Effector memory CD8-positive, alpha-beta T cell (primary cell): ENCODE data around the gene C20orf202.

Experiments used
- ATAC-seq: fragments of 150-1000 bp; cut with Tn5 transposase; replicated peaks from 2 replicates; pipeline ENCODE4 v1.10.0; 2021; ENCODE audit warnings: mild to moderate bottlenecking, moderate library complexity
- DNase-seq, 3 experiments: peaks; one replicate each; pipeline ENCODE4 v3.0.0; 2021
- H3K27ac Mint-ChIP-seq, 2 donors: one replicate each; pipeline ENCODE4 v1.8.0; 2022; ENCODE audit warnings: mild to moderate bottlenecking in 2 of 2, mixed read lengths in 2 of 2, moderate library complexity in 2 of 2
- H3K27me3 Mint-ChIP-seq, 2 donors: one replicate each; pipeline ENCODE4 v1.8.0; 2022; ENCODE audit warnings: mixed read lengths in 2 of 2
- H3K36me3 Mint-ChIP-seq: one replicate; pipeline ENCODE4 v1.8.0; 2022; ENCODE audit warnings: mild to moderate bottlenecking, moderate library complexity, mixed read lengths; ENCODE audit not compliant: insufficient read depth
- H3K4me1 Mint-ChIP-seq, 2 donors: one replicate each; pipeline ENCODE4 v1.8.0; 2022; ENCODE audit warnings: low read depth in 2 of 2, mixed read lengths in 2 of 2
- H3K4me3 Mint-ChIP-seq, 2 donors: one replicate each; pipeline ENCODE4 v1.8.0; 2022; ENCODE audit warnings: mild to moderate bottlenecking in 2 of 2, mixed read lengths in 2 of 2, moderate library complexity in 2 of 2
- H3K9me3 Mint-ChIP-seq, 2 donors: one replicate each; pipeline ENCODE4 v1.8.0; 2022; ENCODE audit warnings: mixed read lengths in 2 of 2

The C20orf202 gene

DNA sequence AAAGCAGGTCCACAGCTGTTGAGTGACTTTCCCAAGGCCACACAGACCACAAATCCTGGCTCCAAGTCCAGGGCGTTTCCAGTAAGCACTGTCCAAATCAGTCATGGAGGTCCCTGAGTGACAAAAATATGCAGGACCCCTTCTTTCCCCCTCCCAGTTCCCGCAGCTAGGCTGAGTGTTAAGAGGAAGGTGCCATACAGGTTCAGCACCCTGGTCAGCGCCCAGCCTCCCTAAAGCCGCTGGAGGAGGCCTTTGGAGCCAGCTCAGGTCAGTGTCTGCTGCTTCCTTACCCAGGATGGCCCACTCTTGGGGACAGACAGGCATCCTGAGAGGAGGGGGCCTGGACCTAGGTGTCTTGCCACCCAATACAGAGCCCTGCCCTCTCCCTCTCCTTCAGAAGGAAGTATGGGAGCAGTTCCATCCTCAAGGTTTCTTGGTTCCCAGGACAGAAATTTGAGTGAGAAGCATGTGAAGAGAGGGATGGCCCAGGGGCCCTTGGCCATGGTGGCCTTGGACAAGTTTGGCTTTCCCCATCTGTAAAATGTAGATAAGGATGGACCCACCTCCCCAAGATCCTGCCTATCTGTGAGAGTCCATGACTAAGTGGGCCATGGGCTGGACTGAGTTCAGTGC, 31.7 kb upstream of the C20orf202 start:
- Mint-ChIP-seq H3K36me3 (peaks cover 35% of the 10 kb centered on the region), H3K27me3 (no peaks in the 10 kb centered on the region), H3K4me3 (no peak overlapping the region), H3K4me1 (peaks cover 0 to 4% of the 10 kb centered on the region in 2 donors), H3K9me3 (no peaks in the 10 kb centered on the region), H3K27ac (no peak overlapping the region)
- no peak for ATAC-seq
- no peak for DNase-seq

DNA sequence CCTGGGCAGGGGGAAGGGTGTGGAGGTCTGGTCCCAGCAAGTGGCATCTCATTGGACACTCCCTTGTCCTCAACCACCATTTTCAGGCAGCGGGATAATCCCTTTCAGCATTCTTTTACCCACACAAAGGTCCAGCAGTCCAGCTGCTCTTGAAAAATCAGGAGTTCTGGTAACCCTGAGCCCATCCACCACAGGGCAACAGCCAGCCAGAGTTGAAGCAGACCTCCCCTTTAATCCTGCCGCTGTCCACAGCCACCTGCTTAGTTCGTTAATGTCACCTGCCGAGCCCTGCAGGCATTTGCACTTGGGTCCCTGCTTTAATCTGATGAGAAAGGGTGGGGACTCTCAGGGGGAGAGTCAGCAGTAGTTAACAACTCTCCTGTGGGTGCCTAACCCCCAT, 29.6 kb upstream of the C20orf202 start:
- H3K27me3 Mint-ChIP-seq: no peaks in the 10 kb centered on the region
- H3K9me3 Mint-ChIP-seq: no peaks in the 10 kb centered on the region
- DNase-seq (no peak), ATAC-seq (no peak)
- H3K36me3 Mint-ChIP-seq: peaks cover 22% of the 10 kb centered on the region
- peaks cover 0 to 4% of the 10 kb centered on the region in 2 donors for H3K4me1 Mint-ChIP-seq
- no peak overlapping the region for H3K27ac Mint-ChIP-seq
- H3K4me3 Mint-ChIP-seq: no peak overlapping the region

DNA sequence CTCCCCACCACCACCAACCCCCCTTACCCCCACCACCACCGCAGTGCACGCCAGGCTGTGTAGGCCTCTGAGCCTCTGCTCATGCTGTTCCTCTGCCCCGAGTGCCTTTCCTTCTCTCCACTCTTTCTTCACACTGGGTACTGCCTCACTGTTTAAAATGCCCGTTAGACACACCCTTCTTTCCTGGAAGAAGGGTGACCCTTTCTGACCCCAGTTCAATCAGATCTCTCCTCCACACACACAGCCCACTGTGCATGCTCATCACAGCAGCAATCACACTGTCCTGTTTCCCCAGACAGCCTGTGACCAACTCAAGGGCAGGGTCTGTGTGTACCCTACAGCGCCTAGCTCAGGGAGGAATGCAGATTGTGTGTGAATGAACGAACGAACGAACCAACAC, 28.5 kb upstream of the C20orf202 start:
- Mint-ChIP-seq H3K9me3 (no peaks in the 10 kb centered on the region), H3K4me3 (no peak overlapping the region), H3K4me1 (peaks cover 0 to 4% of the 10 kb centered on the region in 2 donors), H3K36me3 (peaks cover 18% of the 10 kb centered on the region), H3K27ac (no peak overlapping the region), H3K27me3 (no peaks in the 10 kb centered on the region)
- ATAC-seq: no peak
- no peak for DNase-seq

DNA sequence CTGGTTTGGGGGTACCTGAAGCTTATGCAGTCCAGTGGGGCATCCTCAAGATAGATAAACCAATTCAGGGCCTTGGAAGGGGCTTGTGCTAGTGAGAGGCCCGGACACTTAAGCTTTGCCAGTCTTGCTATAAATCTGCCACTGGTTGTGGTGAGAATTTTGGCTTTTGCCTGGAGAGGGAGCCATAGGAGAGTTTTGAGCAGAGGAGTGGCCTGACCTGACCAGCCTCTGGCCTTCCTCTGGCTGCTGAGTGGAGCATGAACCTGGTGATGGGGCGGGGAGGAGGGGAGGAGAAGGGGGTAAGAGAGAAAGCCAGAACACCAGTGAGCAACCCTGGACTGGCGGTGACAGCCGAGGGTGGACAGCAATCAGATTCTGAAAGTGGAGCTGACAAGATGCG, 25.6 kb upstream of the C20orf202 start:
- Mint-ChIP-seq H3K36me3 (peaks cover 5% of the 10 kb centered on the region), H3K9me3 (no peaks in the 10 kb centered on the region), H3K27me3 (peaks cover 0 to 9% of the 10 kb centered on the region in 2 donors), H3K27ac (no peak overlapping the region), H3K4me3 (no peak overlapping the region), H3K4me1 (no peaks in the 10 kb centered on the region)
- ATAC-seq: no peak
- DNase-seq: no peak

DNA sequence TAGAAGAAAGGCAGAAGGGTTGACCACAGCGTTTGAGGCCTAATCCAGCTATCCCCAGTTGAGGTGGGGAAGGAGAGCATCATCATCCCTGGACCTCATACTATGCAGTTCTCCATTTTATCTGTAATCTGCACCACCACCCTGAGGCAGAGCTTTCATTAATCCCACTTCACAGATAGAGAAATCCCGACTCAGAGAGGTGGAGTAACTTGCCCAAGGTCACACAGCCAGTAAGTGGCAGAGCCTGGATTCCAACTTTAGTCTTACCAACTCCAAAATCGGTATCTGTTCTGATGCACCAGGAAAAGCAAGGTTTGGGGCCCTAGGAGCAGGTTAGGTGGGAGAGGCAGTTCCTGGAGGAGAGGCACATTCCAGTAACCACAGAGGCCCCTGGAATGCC, 25.2 kb upstream of the C20orf202 start:
- Mint-ChIP-seq H3K27me3 (peaks cover 0 to 13% of the 10 kb centered on the region in 2 donors), H3K4me1 (no peaks in the 10 kb centered on the region), H3K9me3 (no peaks in the 10 kb centered on the region), H3K27ac (no peak overlapping the region), H3K4me3 (no peak overlapping the region), H3K36me3 (peaks cover 5% of the 10 kb centered on the region)
- no peak for DNase-seq
- ATAC-seq: no peak

DNA sequence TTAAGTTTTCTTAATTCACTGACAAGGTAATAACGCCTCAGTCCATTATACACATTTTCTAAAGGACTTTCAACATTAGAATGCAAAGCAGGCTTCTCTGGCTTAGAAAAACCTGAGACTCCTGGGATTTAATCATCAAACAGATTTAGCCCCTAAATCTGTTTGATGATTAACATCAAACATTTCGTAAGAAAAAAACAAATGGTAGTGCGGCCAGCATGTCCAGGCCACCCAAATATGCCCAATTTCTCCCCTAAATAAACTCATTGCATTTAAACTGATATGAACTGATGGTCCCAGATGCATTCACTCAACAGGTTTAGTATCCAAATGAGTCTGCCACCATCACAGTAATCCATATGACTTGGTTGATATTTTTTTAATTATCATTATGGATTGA, 24.6 kb upstream of the C20orf202 start:
- ATAC-seq (no peak), DNase-seq (no peak)
- Mint-ChIP-seq H3K4me3 (no peak overlapping the region), H3K4me1 (no peaks in the 10 kb centered on the region), H3K27ac (no peak overlapping the region), H3K36me3 (peaks cover 5% of the 10 kb centered on the region), H3K9me3 (no peaks in the 10 kb centered on the region), H3K27me3 (peaks cover 3 to 18% of the 10 kb centered on the region in 2 donors)

DNA sequence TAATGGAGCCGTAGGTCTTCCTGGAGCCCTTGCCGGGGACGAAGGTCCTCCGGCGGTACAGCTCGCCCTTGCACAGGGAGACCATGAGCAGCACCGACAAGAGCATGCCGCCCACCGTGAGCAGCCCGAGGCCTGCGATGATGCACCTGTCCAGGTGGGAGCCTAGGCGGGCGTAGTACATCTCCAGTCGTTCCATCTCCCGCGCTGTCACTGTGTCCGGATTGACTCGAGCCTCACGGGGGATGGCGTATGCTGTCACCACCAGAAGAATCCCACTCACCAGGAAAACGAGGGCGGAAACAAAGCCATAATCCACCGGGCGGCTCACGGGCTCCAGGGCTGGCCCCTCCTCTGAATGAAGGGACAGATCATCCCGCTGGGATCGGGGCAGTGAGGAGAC, 22.3 kb upstream of the C20orf202 start:
- Mint-ChIP-seq H3K4me3 (no peak overlapping the region), H3K27ac (no peak overlapping the region), H3K27me3 (peaks cover 16 to 31% of the 10 kb centered on the region in 2 donors), H3K4me1 (peaks cover 7 to 8% of the 10 kb centered on the region in 2 donors), H3K9me3 (no peaks in the 10 kb centered on the region), H3K36me3 (peaks cover 5% of the 10 kb centered on the region)
- ATAC-seq: no peak
- DNase-seq: no peak

DNA sequence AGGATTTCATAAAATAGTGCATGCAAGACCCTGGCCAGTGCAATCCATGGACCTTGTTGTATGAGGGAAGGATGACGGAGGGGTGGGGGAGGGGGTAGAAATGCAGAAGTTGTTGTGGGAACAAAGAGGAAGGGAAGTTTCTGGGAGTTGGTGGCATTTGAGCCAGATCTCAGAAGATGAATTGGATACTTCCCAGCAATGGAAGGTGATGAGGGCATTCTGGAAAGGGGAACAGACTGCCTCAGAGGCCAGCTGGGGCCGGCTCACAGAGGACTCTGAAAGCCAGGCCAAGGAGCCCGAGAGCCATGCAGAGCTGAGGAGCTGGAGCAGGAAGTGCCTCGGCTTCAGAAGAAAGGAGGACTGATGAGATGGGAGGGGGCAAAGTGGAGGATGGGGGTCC, 21.1 kb upstream of the C20orf202 start:
- H3K27me3 Mint-ChIP-seq: peaks cover 20 to 31% of the 10 kb centered on the region in 2 donors
- DNase-seq: no peak
- no peak for ATAC-seq
- no peak overlapping the region for H3K4me3 Mint-ChIP-seq
- H3K36me3 Mint-ChIP-seq: no peaks in the 10 kb centered on the region
- H3K4me1 Mint-ChIP-seq: peaks cover 8 to 10% of the 10 kb centered on the region in 2 donors
- H3K9me3 Mint-ChIP-seq: no peaks in the 10 kb centered on the region
- no peak overlapping the region for H3K27ac Mint-ChIP-seq

DNA sequence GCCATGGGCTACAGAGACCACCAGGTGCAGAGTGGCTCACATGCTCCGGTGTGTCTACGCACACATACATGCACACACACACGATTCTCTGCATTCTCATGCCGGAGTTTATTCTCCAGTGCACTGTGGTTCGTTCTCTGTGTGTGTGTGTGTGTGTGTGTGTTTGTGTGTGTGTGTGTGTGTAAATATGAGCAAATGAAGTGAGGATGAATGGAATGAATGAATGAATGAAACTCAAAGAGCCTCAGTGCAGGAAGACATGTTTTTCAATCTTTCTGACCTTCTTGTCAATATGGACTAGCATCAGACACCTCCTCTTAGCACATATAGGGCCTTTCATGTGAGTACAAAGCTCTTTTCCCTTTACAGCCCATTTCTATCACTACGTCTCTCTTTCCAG, 20.1 kb upstream of the C20orf202 start:
- H3K4me3 Mint-ChIP-seq: no peak overlapping the region
- DNase-seq (no peak), ATAC-seq (no peak)
- H3K4me1 Mint-ChIP-seq: peaks cover 8 to 10% of the 10 kb centered on the region in 2 donors
- no peak overlapping the region for H3K27ac Mint-ChIP-seq
- H3K36me3 Mint-ChIP-seq: no peaks in the 10 kb centered on the region
- no peaks in the 10 kb centered on the region for H3K9me3 Mint-ChIP-seq
- peaks cover 20 to 31% of the 10 kb centered on the region in 2 donors for H3K27me3 Mint-ChIP-seq

DNA sequence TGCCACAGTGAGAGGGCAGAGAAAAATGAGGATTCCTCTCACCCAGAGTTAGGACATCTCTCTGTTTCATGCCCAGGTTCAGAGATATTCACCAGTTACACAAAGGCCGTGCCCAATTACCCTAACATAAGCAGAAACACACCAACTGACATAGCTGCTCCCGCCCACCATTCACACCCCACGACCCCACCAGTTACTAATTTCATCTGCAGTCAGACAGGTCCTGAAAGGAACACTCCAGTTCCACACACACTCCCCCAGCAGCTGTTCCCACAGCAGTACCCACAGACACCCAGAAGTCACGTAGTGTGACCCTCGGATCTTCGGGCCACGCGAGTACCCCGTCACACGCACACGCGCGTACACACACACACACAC, 19.0 kb upstream of the C20orf202 start:
- Mint-ChIP-seq H3K36me3 (no peaks in the 10 kb centered on the region), H3K4me3 (peak overlapping the region; percentile 46 to 67), H3K27ac (no peak overlapping the region), H3K27me3 (peaks cover 20 to 33% of the 10 kb centered on the region in 2 donors), H3K4me1 (peaks cover 8 to 10% of the 10 kb centered on the region in 2 donors), H3K9me3 (no peaks in the 10 kb centered on the region)
- no peak for DNase-seq
- ATAC-seq: no peak

DNA sequence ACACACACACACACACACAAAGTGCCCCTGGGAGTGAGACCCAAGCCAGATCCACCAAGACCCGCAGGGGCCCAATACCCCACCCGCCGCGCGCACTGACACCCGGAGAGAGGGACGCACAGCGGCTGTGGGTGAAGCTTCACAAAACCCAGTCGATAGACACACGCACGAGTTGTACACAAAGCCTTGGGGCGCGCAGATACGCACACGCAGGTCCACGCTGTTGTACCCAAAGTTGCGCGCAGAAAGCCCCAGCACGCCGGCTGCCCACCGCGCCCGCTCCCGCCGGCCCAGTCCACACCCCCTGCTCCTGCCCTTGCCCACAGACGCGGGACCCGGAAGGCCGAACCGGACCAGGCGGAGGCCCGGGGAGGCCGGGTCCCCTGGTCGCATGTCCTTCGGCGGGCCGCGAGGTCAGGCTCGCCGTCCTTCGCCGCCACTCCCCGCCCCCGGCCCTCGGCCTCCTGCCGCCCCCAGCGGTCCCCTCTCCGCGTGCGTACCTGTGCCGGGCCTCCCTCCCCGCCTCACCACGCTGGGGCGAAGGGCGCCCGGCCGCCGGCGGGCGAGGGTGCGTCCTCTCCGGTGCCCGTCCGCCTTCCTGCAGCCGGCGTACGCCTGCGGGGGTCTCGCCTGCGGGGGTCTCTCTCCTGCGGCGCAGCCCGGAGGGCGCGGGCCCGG, 18.5 kb upstream of the C20orf202 start, which contains the start of gene TMEM74B:
Gene TMEM74B, minus strand, starts transcription at position 344 of the 678 bp plus-strand sequence. CDS start 1,180 bp downstream, outside the sequence.
- Mint-ChIP-seq H3K36me3 (no peaks in the 10 kb centered on the region), H3K9me3 (no peaks in the 10 kb centered on the region), H3K27ac (no peak within 1 kb of the TSS), H3K27me3 (peaks cover 20 to 38% of the 10 kb centered on the region in 2 donors), H3K4me1 (peaks cover 8 to 10% of the 10 kb centered on the region in 2 donors), H3K4me3 (peak within 1 kb of the TSS; percentile 46 to 70)
- ATAC-seq (no peak), DNase-seq (no peak)

DNA sequence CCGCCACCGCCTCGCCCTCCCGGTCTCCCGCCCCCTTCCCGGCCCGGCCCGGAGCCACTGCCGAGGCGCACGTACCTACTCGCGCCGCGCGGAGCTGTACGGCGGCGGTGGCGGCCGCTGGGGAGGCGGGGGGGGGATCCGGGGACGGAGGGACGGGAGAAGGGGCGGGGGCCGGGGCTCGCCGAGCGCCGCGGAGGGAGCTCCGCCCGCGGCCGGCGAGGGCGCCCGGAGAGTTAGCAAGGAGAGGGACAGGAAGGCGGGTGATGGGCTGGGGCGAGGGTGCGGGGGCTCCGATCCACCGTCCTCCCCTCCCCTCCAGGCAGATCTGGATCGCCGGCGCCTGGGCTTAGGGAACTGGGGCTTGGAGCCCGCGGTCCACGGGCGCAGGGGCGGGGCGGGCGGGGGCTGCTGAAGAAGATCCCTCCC, 17.9 kb upstream of the C20orf202 start:
- Mint-ChIP-seq H3K4me3 (no peak overlapping the region), H3K36me3 (no peaks in the 10 kb centered on the region), H3K27ac (no peak overlapping the region), H3K4me1 (peaks cover 8 to 10% of the 10 kb centered on the region in 2 donors), H3K27me3 (peaks cover 20 to 42% of the 10 kb centered on the region in 2 donors), H3K9me3 (no peaks in the 10 kb centered on the region)
- ATAC-seq (no peak), DNase-seq (no peak)

DNA sequence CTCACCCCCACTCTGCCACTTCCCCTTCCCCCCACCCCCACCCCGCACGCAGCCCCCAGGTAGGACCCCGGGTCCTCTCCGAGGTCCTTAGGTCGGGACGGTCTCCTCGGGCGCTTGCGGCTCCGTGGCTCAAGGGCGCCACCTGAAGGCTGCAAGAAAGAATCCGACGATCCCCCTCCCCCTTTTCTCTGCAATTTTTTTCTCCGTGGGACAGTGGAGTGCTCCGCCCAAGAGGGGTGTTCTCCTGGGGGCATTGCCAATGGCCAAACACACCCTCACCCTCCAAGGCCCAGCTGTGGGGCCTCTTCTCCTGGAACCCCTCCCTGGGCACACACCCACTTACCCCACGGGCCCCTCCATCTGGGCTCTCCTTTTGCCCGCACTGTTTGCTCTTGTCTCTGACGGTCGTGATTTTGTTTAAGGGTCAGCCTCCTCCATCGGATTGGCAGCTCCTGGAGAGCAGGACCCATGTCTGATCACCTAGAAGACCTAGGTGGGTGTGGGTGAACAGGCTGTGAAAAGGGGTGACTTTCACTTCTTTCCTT, 17.4 kb upstream of the C20orf202 start:
- DNase-seq (peak in 2 of 3 experiments; percentile 4 to 10), ATAC-seq (peak; percentile 24)
- Mint-ChIP-seq H3K27ac (no peak overlapping the region), H3K36me3 (no peaks in the 10 kb centered on the region), H3K4me3 (peak overlapping the region in 1 of 2 donors; percentile 70), H3K9me3 (no peaks in the 10 kb centered on the region), H3K27me3 (peaks cover 20 to 46% of the 10 kb centered on the region in 2 donors), H3K4me1 (peaks cover 8 to 10% of the 10 kb centered on the region in 2 donors)
